GM23338 (cell line): ENCODE data around the gene STXBP5L. TPM values are rescaled to one million over a fixed set of nuclear protein-coding genes. Genes with fewer than 3 reads are reported as not detected.

Source experiments
- ATAC-seq: fragments of 200-7000 bp; cut with Tn5 transposase; 3 replicates; pipeline ENCODE4 v1.9.1; 2020
- DNase-seq: peaks from one replicate; pipeline ENCODE4 v3.0.0-alpha.2; 2015; ENCODE audit warnings: low spot score
- H2AFZ ChIP-seq: fragments of 200-600 bp; sonication (generic); 2 replicates; pipeline ENCODE4 v1.8.0; 2016; ENCODE audit warnings: antibody characterized with exemption, mild to moderate bottlenecking, moderate library complexity
- H3F3A ChIP-seq: fragments of 200-600 bp; sonication (generic); replicated peaks from 2 replicates; pipeline ENCODE4 v1.8.0; 2017; ENCODE audit warnings: antibody characterized with exemption, mixed run types, low read depth
- H3K27ac ChIP-seq: fragments of 200-600 bp; sonication (generic); 2 replicates; pipeline ENCODE4 v1.6.1; 2016; ENCODE audit warnings: low read depth
- H3K27me3 ChIP-seq: fragments of 200-600 bp; sonication (generic); 2 replicates; pipeline ENCODE4 v1.8.0; 2016; ENCODE audit warnings: mild to moderate bottlenecking, mixed run types, moderate library complexity; ENCODE audit not compliant: insufficient read depth
- H3K36me3 ChIP-seq: fragments of 200-600 bp; sonication (generic); 2 replicates; pipeline ENCODE4 v1.8.0; 2016; ENCODE audit warnings: mild to moderate bottlenecking; ENCODE audit not compliant: insufficient read depth
- H3K4me1 ChIP-seq: fragments of 200-600 bp; sonication (generic); 2 replicates; pipeline ENCODE4 v1.8.0; 2016; ENCODE audit warnings: mild to moderate bottlenecking, moderate library complexity; ENCODE audit not compliant: insufficient read depth
- H3K4me2 ChIP-seq: fragments of 200-600 bp; sonication (generic); 2 replicates; pipeline ENCODE4 v1.7.1; 2017; ENCODE audit warnings: mixed run types
- H3K4me3 ChIP-seq: fragments of 200-600 bp; sonication (generic); 2 replicates; pipeline ENCODE4 v1.6.1; 2016; ENCODE audit warnings: mixed run types
- H3K79me2 ChIP-seq: fragments of 200-600 bp; sonication (generic); replicated peaks from 2 replicates; pipeline ENCODE4 v1.8.0; 2017; ENCODE audit warnings: mild to moderate bottlenecking; ENCODE audit not compliant: insufficient read depth
- H3K9me2 ChIP-seq: fragments of 200-600 bp; sonication (generic); 2 replicates; pipeline ENCODE4 v1.8.0; 2017; ENCODE audit not compliant: insufficient read depth
- H4K20me1 ChIP-seq: fragments of 200-600 bp; sonication (generic); replicated peaks from 2 replicates; pipeline ENCODE4 v1.8.0; 2017; ENCODE audit warnings: mild to moderate bottlenecking; ENCODE audit not compliant: insufficient read depth
- H3K27ac Mint-ChIP-seq: 2 replicates; pipeline ENCODE4 v1.8.0; 2020; ENCODE audit warnings: inconsistent platforms, mild to moderate bottlenecking, moderate library complexity, mixed read lengths
- H3K27me3 Mint-ChIP-seq: 3 replicates; pipeline ENCODE4 v1.8.0; 2022; ENCODE audit warnings: low read depth, mild to moderate bottlenecking, moderate library complexity, mixed read lengths, inconsistent platforms; ENCODE audit not compliant: insufficient read depth, poor library complexity
- H3K36me3 Mint-ChIP-seq: 3 replicates; pipeline ENCODE4 v1.8.0; 2021; ENCODE audit warnings: low read depth, mild to moderate bottlenecking, inconsistent platforms, moderate library complexity, mixed read lengths
- H3K4me1 Mint-ChIP-seq: 3 replicates; pipeline ENCODE4 v1.8.0; 2020; ENCODE audit warnings: mild to moderate bottlenecking, inconsistent platforms, mixed read lengths
- H3K4me3 Mint-ChIP-seq: 3 replicates; pipeline ENCODE4 v1.8.0; 2021; ENCODE audit warnings: moderate library complexity, mild to moderate bottlenecking, inconsistent platforms, mixed read lengths
- H3K9me3 Mint-ChIP-seq: 3 replicates; pipeline ENCODE4 v1.8.0; 2020; ENCODE audit warnings: moderate library complexity, mild to moderate bottlenecking, inconsistent platforms, mixed read lengths
- CREB1 ChIP-seq: fragments of 250-450 bp; sonication (Bioruptor Pico); IDR thresholded peaks from 2 replicates; pipeline ENCODE4 v1.5.0; 2020; ENCODE audit warnings: low read depth, mild to moderate bottlenecking, moderate library complexity
- ETS1 ChIP-seq: IDR thresholded peaks from 2 replicates; pipeline ENCODE4 v1.6.1; 2016; ENCODE audit warnings: antibody characterized with exemption
- EZH2phosphoT487 ChIP-seq: fragments of 200-600 bp; sonication (generic); IDR thresholded peaks from one replicate; pipeline ENCODE4 v1.8.1; 2018; ENCODE audit warnings: antibody characterized with exemption; ENCODE audit not compliant: unreplicated experiment
- JUNB ChIP-seq: IDR thresholded peaks from one replicate; pipeline ENCODE4 v1.6.1; 2016; ENCODE audit warnings: antibody characterized with exemption; ENCODE audit not compliant: unreplicated experiment
- REST ChIP-seq: IDR thresholded peaks from one replicate; pipeline ENCODE4 v1.6.1; 2018; ENCODE audit warnings: antibody characterized with exemption; ENCODE audit not compliant: unreplicated experiment
- STAT1 ChIP-seq: IDR thresholded peaks from one replicate; pipeline ENCODE4 v1.6.1; 2016; ENCODE audit warnings: antibody characterized with exemption; ENCODE audit not compliant: unreplicated experiment
- polyA plus RNA-seq: library from polyadenylated mRNA; unstranded; fragments of >200 nt; fragmentation: Nextera tagmentation; extraction: Ambion mirVana; gene quantifications from 2 replicates; pipeline ENCODE4 v1.2.1, GENCODE V29; 2016
- total RNA-seq: library from RNA; depleted of rRNA; stranded (reverse); fragments of >200 nt; shearing (Covaris generic); gene quantifications from 2 replicates; pipeline ENCODE4 v1.2.3, GENCODE V29; 2014
- TF ChIP-seq, protein P1 (sequence below), 2 experiments: fragments of 200-600 bp in 1 of 2; sonication (generic) in 1 of 2; conservative IDR thresholded peaks; 2 replicates each; pipeline versions ENCODE4 v1.5.1 to v1.6.1; 2016 to 2017; ENCODE audit warnings: antibody characterized with exemption in 2 of 2, low read depth in 2 of 2, mild to moderate bottlenecking in 2 of 2, moderate library complexity in 1 of 2

The STXBP5L gene
- total and polyA plus RNA-seq, 2 experiments from 2014 or later, result 4.2 to 6.0 TPM

- Mint-ChIP-seq H3K4me3 (no peak overlapping the region), H3K9me3 (no peaks in the 10 kb centered on the region), H3K27ac (no peak overlapping the region), H3K36me3 (no peaks in the 10 kb centered on the region), H3K27me3 (no peaks in the 10 kb centered on the region), H3K4me1 (no peaks in the 10 kb centered on the region)
- Histone ChIP-seq H3F3A (no peaks in the 10 kb centered on the region), H3K4me1 (no peaks in the 10 kb centered on the region), H3K27me3 (no peaks in the 10 kb centered on the region), H4K20me1 (0 out of 2 replicates have a peak, but pooled peaks cover 3% of the 10 kb centered on the region), H2AFZ (no peak overlapping the region), H3K27ac (no peak overlapping the region), H3K4me2 (no peak overlapping the region), H3K9me2 (no peaks in the 10 kb centered on the region), H3K79me2 (no peaks in the 10 kb centered on the region), H3K36me3 (no peaks in the 10 kb centered on the region), H3K4me3 (no peak overlapping the region)
- ATAC-seq, result no peak
- no peak for TF ChIP-seq CREB1 (CRISPR knock-in tag)
- no peak for TF ChIP-seq ETS1
- no peak for DNase-seq
Observed at GRCh38 chr3:121411523-121411922, 503.5 kb downstream of the STXBP5L start.

- no peaks in the 10 kb centered on the region for H3K4me1 ChIP-seq
- TF ChIP-seq STAT1, result no peak
- no peak for TF ChIP-seq EZH2phosphoT487
- no peak for TF ChIP-seq REST
- no peak for TF ChIP-seq JUNB
- ATAC-seq, result no peak
- no peak overlapping the region for H3K4me3 Mint-ChIP-seq
- no peak overlapping the region for H3K4me3 ChIP-seq
- no peaks in the 10 kb centered on the region for H3F3A ChIP-seq
- no peaks in the 10 kb centered on the region for H3K4me1 Mint-ChIP-seq
- H3K27me3 ChIP-seq, result no peaks in the 10 kb centered on the region
- no peak overlapping the region for H3K27ac ChIP-seq
- DNase-seq, result no peak
- no peaks in the 10 kb centered on the region for H3K27me3 Mint-ChIP-seq
- H3K9me3 Mint-ChIP-seq, result no peaks in the 10 kb centered on the region
- no peak overlapping the region for H2AFZ ChIP-seq
- no peaks in the 10 kb centered on the region for H4K20me1 ChIP-seq
- no peaks in the 10 kb centered on the region for H3K79me2 ChIP-seq
- no peaks in the 10 kb centered on the region for H3K36me3 Mint-ChIP-seq
- H3K27ac Mint-ChIP-seq, result peak overlapping the region; percentile 36; the same call in 1 of the 2 replicates
- no peaks in the 10 kb centered on the region for H3K36me3 ChIP-seq
- no peaks in the 10 kb centered on the region for H3K9me2 ChIP-seq
- no peak overlapping the region for H3K4me2 ChIP-seq
Observed at GRCh38 chr3:121414924-121415323, 506.9 kb downstream of the STXBP5L start.

GRCh38 chr3:121418182-121418581, 510.2 kb downstream of the STXBP5L start:
- Mint-ChIP-seq H3K4me3 (no peak overlapping the region), H3K4me1 (no peaks in the 10 kb centered on the region), H3K9me3 (no peaks in the 10 kb centered on the region), H3K27me3 (no peaks in the 10 kb centered on the region), H3K27ac (no peak overlapping the region), H3K36me3 (no peaks in the 10 kb centered on the region)
- H3K36me3 ChIP-seq, result no peaks in the 10 kb centered on the region
- no peaks in the 10 kb centered on the region for H3K27me3 ChIP-seq
- no peaks in the 10 kb centered on the region for H3K79me2 ChIP-seq
- no peaks in the 10 kb centered on the region for H4K20me1 ChIP-seq
- H3K4me2 ChIP-seq, result no peak overlapping the region
- H3K9me2 ChIP-seq, result no peaks in the 10 kb centered on the region
- H3K4me1 ChIP-seq, result no peaks in the 10 kb centered on the region
- no peaks in the 10 kb centered on the region for H3F3A ChIP-seq
- H3K27ac ChIP-seq, result no peak overlapping the region
- DNase-seq, result peak; percentile 18
- no peak overlapping the region for H3K4me3 ChIP-seq
- ATAC-seq, result no peak; the same call in 2 of the 3 replicates
- H2AFZ ChIP-seq, result no peak overlapping the region
- TF ChIP-seq, protein P1, sequence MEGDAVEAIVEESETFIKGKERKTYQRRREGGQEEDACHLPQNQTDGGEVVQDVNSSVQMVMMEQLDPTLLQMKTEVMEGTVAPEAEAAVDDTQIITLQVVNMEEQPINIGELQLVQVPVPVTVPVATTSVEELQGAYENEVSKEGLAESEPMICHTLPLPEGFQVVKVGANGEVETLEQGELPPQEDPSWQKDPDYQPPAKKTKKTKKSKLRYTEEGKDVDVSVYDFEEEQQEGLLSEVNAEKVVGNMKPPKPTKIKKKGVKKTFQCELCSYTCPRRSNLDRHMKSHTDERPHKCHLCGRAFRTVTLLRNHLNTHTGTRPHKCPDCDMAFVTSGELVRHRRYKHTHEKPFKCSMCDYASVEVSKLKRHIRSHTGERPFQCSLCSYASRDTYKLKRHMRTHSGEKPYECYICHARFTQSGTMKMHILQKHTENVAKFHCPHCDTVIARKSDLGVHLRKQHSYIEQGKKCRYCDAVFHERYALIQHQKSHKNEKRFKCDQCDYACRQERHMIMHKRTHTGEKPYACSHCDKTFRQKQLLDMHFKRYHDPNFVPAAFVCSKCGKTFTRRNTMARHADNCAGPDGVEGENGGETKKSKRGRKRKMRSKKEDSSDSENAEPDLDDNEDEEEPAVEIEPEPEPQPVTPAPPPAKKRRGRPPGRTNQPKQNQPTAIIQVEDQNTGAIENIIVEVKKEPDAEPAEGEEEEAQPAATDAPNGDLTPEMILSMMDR (conservative IDR thresholded peaks at IDR 0.05; ENCODE audit: low read depth in 2 of 2), result no peak
- no peak for TF ChIP-seq REST
- no peak for TF ChIP-seq EZH2phosphoT487
- no peak for TF ChIP-seq CREB1 (CRISPR knock-in tag)
